Trophoblast cell (in vitro differentiated cells and primary cell): ENCODE measurements around the gene TARS3.

ENCODE experiments used
- DNase-seq, 2 donors: peaks; one replicate each; pipeline ENCODE4 v3.0.0-alpha.2; 2016
- H2AFZ ChIP-seq: 2 replicates; pipeline ENCODE4 v1.6.1; 2013; ENCODE audit warnings: low read length, moderate library complexity, mild to moderate bottlenecking; ENCODE audit not compliant: insufficient read depth, poor library complexity
- H2AK5ac ChIP-seq: 2 replicates; pipeline ENCODE4 v1.6.1; 2013; ENCODE audit warnings: mild to moderate bottlenecking, low read length
- H2BK120ac ChIP-seq: 2 replicates; pipeline ENCODE4 v1.6.1; 2013; ENCODE audit warnings: low read length, mild to moderate bottlenecking, moderate library complexity; ENCODE audit not compliant: insufficient read depth, poor library complexity
- H2BK12ac ChIP-seq: 2 replicates; pipeline ENCODE4 v1.6.1; 2013; ENCODE audit warnings: mild to moderate bottlenecking, low read length, moderate library complexity
- H2BK5ac ChIP-seq: 2 replicates; pipeline ENCODE4 v1.6.1; 2013; ENCODE audit warnings: low read length, low read depth, moderate library complexity, mild to moderate bottlenecking; ENCODE audit not compliant: poor library complexity
- H3K14ac ChIP-seq: 2 replicates; pipeline ENCODE4 v1.6.1; 2013; ENCODE audit warnings: mild to moderate bottlenecking, low read length
- H3K18ac ChIP-seq: 2 replicates; pipeline ENCODE4 v1.6.1; 2013; ENCODE audit warnings: mild to moderate bottlenecking, low read length
- H3K23ac ChIP-seq: 2 replicates; pipeline ENCODE4 v1.6.1; 2013; ENCODE audit warnings: low read length
- H3K27ac ChIP-seq: 2 replicates; pipeline ENCODE4 v1.5.1; 2013; ENCODE audit warnings: low read depth, mild to moderate bottlenecking, inconsistent platforms, low read length, moderate library complexity
- H3K27me3 ChIP-seq: 2 replicates; pipeline ENCODE4 v1.6.1; 2013; ENCODE audit warnings: inconsistent platforms, mild to moderate bottlenecking, low read length, moderate library complexity; ENCODE audit not compliant: insufficient read depth
- H3K36me3 ChIP-seq, 2 experiments: 1 replicate in 1 of 2; 2 replicates in 1 of 2; pipeline ENCODE4 v1.6.1; 2013; ENCODE audit warnings: low read length in 2 of 2, mild to moderate bottlenecking in 2 of 2, moderate library complexity in 1 of 2; ENCODE audit not compliant: insufficient read depth in 2 of 2, control insufficient read depth in 1 of 2
- H3K4ac ChIP-seq: 2 replicates; pipeline ENCODE4 v1.6.1; 2013; ENCODE audit warnings: low read depth, mild to moderate bottlenecking, low read length, moderate library complexity
- H3K4me1 ChIP-seq, 2 experiments: 1 replicate in 1 of 2; 2 replicates in 1 of 2; pipeline ENCODE4 v1.6.1; 2013; ENCODE audit warnings: low read length in 2 of 2, mild to moderate bottlenecking in 2 of 2, moderate library complexity in 1 of 2; ENCODE audit not compliant: insufficient read depth in 2 of 2, control insufficient read depth in 1 of 2
- H3K4me2 ChIP-seq: 2 replicates; pipeline ENCODE4 v1.6.1; 2013; ENCODE audit warnings: inconsistent platforms, mild to moderate bottlenecking, low read length, moderate library complexity
- H3K4me3 ChIP-seq: 2 replicates; pipeline ENCODE4 v1.5.1; 2013; ENCODE audit warnings: mild to moderate bottlenecking, low read depth, low read length, inconsistent platforms
- H3K79me1 ChIP-seq: one replicate; pipeline ENCODE4 v1.6.1; 2013; ENCODE audit warnings: low read length
- H3K79me2 ChIP-seq: 2 replicates; pipeline ENCODE4 v1.6.1; 2013; ENCODE audit warnings: low read length, mild to moderate bottlenecking; ENCODE audit not compliant: control insufficient read depth, insufficient read depth, poor library complexity
- H3K9ac ChIP-seq: 2 replicates; pipeline ENCODE4 v1.6.1; 2013; ENCODE audit warnings: mild to moderate bottlenecking, low read length
- H3K9me3 ChIP-seq: 2 replicates; pipeline ENCODE4 v1.6.1; 2013; ENCODE audit warnings: low read depth, mild to moderate bottlenecking, control low read depth, inconsistent platforms, low read length; ENCODE audit not compliant: insufficient read depth
- H4K12ac ChIP-seq: 2 replicates; pipeline ENCODE4 v1.6.1; 2013; ENCODE audit warnings: low read depth, mild to moderate bottlenecking, low read length, moderate library complexity
- H4K8ac ChIP-seq: 2 replicates; pipeline ENCODE4 v1.6.1; 2013; ENCODE audit warnings: low read depth, mild to moderate bottlenecking, low read length, moderate library complexity
- H4K91ac ChIP-seq: one replicate; pipeline ENCODE4 v1.6.1; 2013; ENCODE audit warnings: low read depth, mild to moderate bottlenecking, low read length, moderate library complexity
- WGBS: extraction: QIAGEN DNeasy Blood & Tissue Kit; methylation state at CpG from one replicate; pipeline ENCODE4 v1.1.7; 2013; ENCODE audit warnings: missing lambda C conversion rate; ENCODE audit not compliant: insufficient read length, insufficient coverage; ENCODE audit errors: extremely low coverage; 5-methylcytosine and 5-hydroxymethylcytosine counted together

The TARS3 gene

DNA sequence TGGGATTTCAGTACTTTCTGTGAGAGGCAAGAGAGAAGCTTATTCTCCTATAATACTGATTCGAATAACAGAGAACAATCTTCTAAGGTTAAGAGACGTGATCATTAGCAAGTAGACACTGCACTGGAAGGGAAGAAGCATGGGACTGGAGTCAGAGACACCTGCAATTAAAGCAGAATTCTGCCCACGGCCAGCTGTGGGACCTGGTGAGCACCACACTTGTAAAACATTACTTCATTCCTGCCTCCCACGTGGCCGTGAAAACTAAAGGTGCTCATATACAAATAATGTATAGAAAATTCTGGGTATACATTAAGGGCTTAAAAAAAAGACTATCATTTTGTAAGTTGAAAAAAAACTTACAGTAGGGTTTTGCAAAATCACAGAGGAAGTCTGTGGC lies 74.1 kb downstream of the TARS3 start:
- Histone ChIP-seq H3K4me2 (no peak overlapping the region), H4K8ac (no peak overlapping the region), H3K79me2 (peaks cover 9% of the 10 kb centered on the region), H3K27me3 (no peaks in the 10 kb centered on the region), H2BK5ac (no peak overlapping the region), H2AFZ (no peak overlapping the region), H3K18ac (no peak overlapping the region), H3K9me3 (no peaks in the 10 kb centered on the region), H3K23ac (no peak overlapping the region), H2BK12ac (no peak overlapping the region), H2BK120ac (no peak overlapping the region), H3K14ac (no peak overlapping the region), H3K9ac (no peak overlapping the region), H3K36me3 (peaks cover 8 to 15% of the 10 kb centered on the region in 2 experiments), H2AK5ac (no peak overlapping the region), H4K91ac (no peak overlapping the region), H3K4ac (peak overlapping the region; percentile 19), H3K79me1 (peaks cover 11% of the 10 kb centered on the region), H3K4me1 (peaks cover 5 to 6% of the 10 kb centered on the region in 2 experiments), H3K27ac (no peak overlapping the region), H3K4me3 (no peak overlapping the region), H4K12ac (no peak overlapping the region)
- DNase-seq: no peak
- no CpG with 5 or more reads among the region's 5 CpGs for WGBS

- Histone ChIP-seq H3K79me1 (peaks cover 11% of the 10 kb centered on the region), H3K27me3 (no peaks in the 10 kb centered on the region), H3K4me2 (no peak overlapping the region), H3K27ac (no peak overlapping the region), H2AK5ac (no peak overlapping the region), H4K12ac (no peak overlapping the region), H3K36me3 (peaks cover 15 to 26% of the 10 kb centered on the region in 2 experiments), H3K4me3 (no peak overlapping the region), H3K79me2 (peaks cover 9% of the 10 kb centered on the region), H4K8ac (no peak overlapping the region), H2BK12ac (no peak overlapping the region), H2BK120ac (no peak overlapping the region), H3K4ac (no peak overlapping the region), H2AFZ (no peak overlapping the region), H3K18ac (no peak overlapping the region), H4K91ac (no peak overlapping the region), H2BK5ac (no peak overlapping the region), H3K23ac (no peak overlapping the region), H3K9me3 (no peaks in the 10 kb centered on the region), H3K4me1 (peaks cover 5 to 6% of the 10 kb centered on the region in 2 experiments), H3K9ac (no peak overlapping the region), H3K14ac (no peak overlapping the region)
- DNase-seq: no peak
- WGBS: no CpG with 5 or more reads among the region's 6 CpGs
Observed at GRCh38 chr15:101648356-101648755, 75.9 kb downstream of the TARS3 start.

DNA sequence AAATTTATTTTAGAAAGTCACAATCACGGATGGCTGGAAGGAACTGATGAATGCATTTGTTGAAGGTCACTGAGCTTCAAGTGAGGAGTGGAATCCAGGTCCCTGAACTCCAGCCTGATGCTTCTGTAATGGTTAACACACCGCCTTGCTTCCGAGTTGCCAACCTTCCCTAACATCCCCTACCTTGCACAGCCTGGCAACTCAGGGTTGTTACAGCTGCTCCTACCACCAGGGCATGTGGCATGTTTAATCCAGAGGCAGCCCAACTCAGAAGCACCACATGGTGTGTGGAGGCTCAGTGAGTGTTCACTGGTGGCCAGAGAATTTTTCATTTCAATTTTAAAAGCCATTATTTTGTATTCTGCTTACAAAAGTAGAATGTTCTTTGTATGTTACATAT lies 77.0 kb downstream of the TARS3 start:
- no peaks in the 10 kb centered on the region for H3K4me1 ChIP-seq
- H3K4me2 ChIP-seq: no peak overlapping the region
- H3K79me2 ChIP-seq: peaks cover 6% of the 10 kb centered on the region
- H4K12ac ChIP-seq: no peak overlapping the region
- H3K36me3 ChIP-seq: peaks cover 20 to 31% of the 10 kb centered on the region in 2 experiments
- H3K27ac ChIP-seq: no peak overlapping the region
- no peak overlapping the region for H2BK5ac ChIP-seq
- H4K8ac ChIP-seq: no peak overlapping the region
- no peaks in the 10 kb centered on the region for H3K27me3 ChIP-seq
- no peak overlapping the region for H2BK120ac ChIP-seq
- no peak overlapping the region for H4K91ac ChIP-seq
- H3K23ac ChIP-seq: peak overlapping the region; percentile 100
- no peak overlapping the region for H2AK5ac ChIP-seq
- H3K4ac ChIP-seq: no peak overlapping the region
- H3K79me1 ChIP-seq: peaks cover 4% of the 10 kb centered on the region
- no peak overlapping the region for H3K18ac ChIP-seq
- WGBS: no CpG with 5 or more reads among the region's 3 CpGs
- no peak overlapping the region for H3K14ac ChIP-seq
- H3K9me3 ChIP-seq: no peaks in the 10 kb centered on the region
- DNase-seq: no peak
- no peak overlapping the region for H2AFZ ChIP-seq
- no peak overlapping the region for H2BK12ac ChIP-seq
- no peak overlapping the region for H3K4me3 ChIP-seq
- no peak overlapping the region for H3K9ac ChIP-seq

DNA sequence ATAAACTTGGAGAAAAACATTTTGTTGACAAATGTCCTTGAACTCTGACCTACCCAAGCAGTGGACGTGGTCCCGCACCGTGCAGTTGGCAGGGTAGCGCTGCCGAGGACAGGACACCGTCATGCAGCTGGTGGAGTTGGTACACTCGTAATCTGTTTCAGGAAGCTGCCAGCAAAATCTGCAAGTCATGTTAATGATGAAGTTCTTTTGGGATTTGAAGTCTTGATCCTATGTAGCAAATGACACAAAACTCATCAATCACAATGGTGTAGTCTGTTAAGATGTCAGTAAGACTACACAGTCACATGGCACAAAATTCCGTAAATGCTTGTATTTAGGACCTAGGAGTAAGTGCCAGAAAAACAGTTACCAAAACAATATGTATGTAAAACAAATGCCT lies 77.6 kb downstream of the TARS3 start:
- Histone ChIP-seq H3K4me3 (no peak overlapping the region), H3K4me2 (no peak overlapping the region), H2AK5ac (no peak overlapping the region), H4K8ac (no peak overlapping the region), H3K14ac (no peak overlapping the region), H3K9me3 (no peaks in the 10 kb centered on the region), H2BK12ac (no peak overlapping the region), H3K27ac (no peak overlapping the region), H3K79me2 (peaks cover 1% of the 10 kb centered on the region), H3K9ac (no peak overlapping the region), H3K36me3 (peaks cover 21 to 32% of the 10 kb centered on the region in 2 experiments), H3K4me1 (no peaks in the 10 kb centered on the region), H3K4ac (no peak overlapping the region), H2AFZ (no peak overlapping the region), H2BK5ac (no peak overlapping the region), H4K91ac (no peak overlapping the region), H3K27me3 (no peaks in the 10 kb centered on the region), H2BK120ac (no peak overlapping the region), H4K12ac (no peak overlapping the region), H3K23ac (no peak overlapping the region), H3K79me1 (no peaks in the 10 kb centered on the region), H3K18ac (no peak overlapping the region)
- WGBS: no CpG with 5 or more reads among the region's 8 CpGs
- no peak for DNase-seq
